WTC11 (cell line): Measurements from ENCODE around the gene TRIM66. TPM values are rescaled to one million over a fixed set of nuclear protein-coding genes. Genes with fewer than 3 reads are reported as not detected.

Experiments
- ATAC-seq: fragments of 200-7000 bp; cut with Tn5 transposase; 2 replicates; pipeline ENCODE4 v1.10.0; 2021; ENCODE audit warnings: mild to moderate bottlenecking, moderate library complexity
- CTCF ChIA-PET: fragments of 300-600 bp; sonication (Branson Sonifier 250); formaldehyde crosslinking; loops from one replicate; lab custom pipeline; 2021; ENCODE audit warnings: antibody characterized with exemption; lab: Charles Lee
- POLR2A ChIA-PET: fragments of 350-600 bp; sonication (Branson Sonifier 250); formaldehyde crosslinking; loops from one replicate; lab custom pipeline; 2021; ENCODE audit warnings: antibody characterized with exemption; lab: Charles Lee
- DNase-seq: peaks from one replicate; pipeline ENCODE4 v3.0.0; 2021; ENCODE audit warnings: low spot score
- H3K27ac Mint-ChIP-seq: 2 replicates; pipeline ENCODE4 v1.8.0; 2021; ENCODE audit warnings: mixed read lengths
- H3K27me3 Mint-ChIP-seq: 2 replicates; pipeline ENCODE4 v1.8.0; 2021; ENCODE audit warnings: low read depth, mild to moderate bottlenecking, moderate library complexity, mixed read lengths
- H3K36me3 Mint-ChIP-seq: 2 replicates; pipeline ENCODE4 v1.8.0; 2021; ENCODE audit warnings: mixed read lengths
- H3K4me1 Mint-ChIP-seq: 2 replicates; pipeline ENCODE4 v1.8.0; 2022; ENCODE audit warnings: mixed read lengths
- H3K4me3 Mint-ChIP-seq: 2 replicates; pipeline ENCODE4 v1.8.0; 2021; ENCODE audit warnings: mild to moderate bottlenecking, moderate library complexity, mixed read lengths
- H3K9me3 Mint-ChIP-seq: 2 replicates; pipeline ENCODE4 v1.8.0; 2021; ENCODE audit warnings: mixed read lengths
- AR ChIP-seq: fragments of 250-450 bp; sonication (Bioruptor Pico); IDR thresholded peaks from 2 replicates; pipeline ENCODE4 v1.9.0; 2021; ENCODE audit warnings: mild to moderate bottlenecking
- CDX4 ChIP-seq: fragments of 250-450 bp; sonication (Bioruptor Pico); IDR thresholded peaks from 2 replicates; pipeline ENCODE4 v1.9.0; 2021; ENCODE audit warnings: moderate library complexity, mild to moderate bottlenecking, inconsistent platforms, borderline replicate concordance
- CTCF ChIP-seq: fragments of 200-600 bp; IDR thresholded peaks from 2 replicates; pipeline ENCODE4 v1.8.0; 2022; ENCODE audit warnings: antibody characterized with exemption
- ELF4 ChIP-seq: sonication (generic); formaldehyde crosslinking; IDR thresholded peaks from 2 replicates; pipeline ENCODE4 v1.8.1; 2022; ENCODE audit warnings: low read depth, mild to moderate bottlenecking, moderate library complexity, missing genetic modification reagents
- ESRRA ChIP-seq: sonication (generic); formaldehyde crosslinking; IDR thresholded peaks from 2 replicates; pipeline ENCODE4 v1.8.1; 2022; ENCODE audit warnings: mild to moderate bottlenecking, missing genetic modification reagents, borderline replicate concordance
- FOXP1 ChIP-seq: sonication (generic); formaldehyde crosslinking; IDR thresholded peaks from 2 replicates; pipeline ENCODE4 v1.8.0; 2022; ENCODE audit warnings: missing genetic modification reagents, mild to moderate bottlenecking, moderate library complexity, borderline replicate concordance
- IRF1 ChIP-seq: sonication (generic); formaldehyde crosslinking; IDR thresholded peaks from 2 replicates; pipeline ENCODE4 v1.8.0; 2023; ENCODE audit warnings: missing genetic modification reagents
- KAT7 ChIP-seq: sonication (generic); formaldehyde crosslinking; IDR thresholded peaks from 2 replicates; pipeline ENCODE4 v1.8.1; 2023; ENCODE audit warnings: missing genetic modification reagents, mild to moderate bottlenecking, borderline replicate concordance
- SOX15 ChIP-seq: fragments of 250-450 bp; sonication (Bioruptor Pico); IDR thresholded peaks from 2 replicates; pipeline ENCODE4 v1.9.0; 2021; ENCODE audit warnings: mild to moderate bottlenecking
- ZMAT4 ChIP-seq: fragments of 250-450 bp; sonication (Bioruptor Pico); IDR thresholded peaks from 2 replicates; pipeline ENCODE4 v1.9.0; 2021; ENCODE audit warnings: mild to moderate bottlenecking
- ZNF138 ChIP-seq: sonication (generic); formaldehyde crosslinking; conservative IDR thresholded peaks from 2 replicates; pipeline ENCODE4 v1.8.1; 2022; ENCODE audit warnings: mild to moderate bottlenecking, moderate library complexity, missing genetic modification reagents
- ZNF232 ChIP-seq: sonication (generic); formaldehyde crosslinking; IDR thresholded peaks from 2 replicates; pipeline ENCODE4 v1.8.0; 2022; ENCODE audit warnings: mild to moderate bottlenecking, missing genetic modification reagents
- ZNF263 ChIP-seq: sonication (generic); formaldehyde crosslinking; IDR thresholded peaks from 2 replicates; pipeline ENCODE4 v1.8.1; 2022; ENCODE audit warnings: low read depth, mild to moderate bottlenecking, moderate library complexity, missing genetic modification reagents
- ZNF281 ChIP-seq: sonication (generic); formaldehyde crosslinking; IDR thresholded peaks from 2 replicates; pipeline ENCODE4 v1.8.0; 2023; ENCODE audit warnings: mild to moderate bottlenecking, missing genetic modification reagents
- ZNF396 ChIP-seq: fragments of 250-450 bp; sonication (Bioruptor Pico); IDR thresholded peaks from 2 replicates; pipeline ENCODE4 v1.8.0; 2021; ENCODE audit warnings: mild to moderate bottlenecking, moderate library complexity, borderline replicate concordance
- total RNA-seq: library from RNA; stranded (reverse); gene quantifications from 3 replicates; pipeline ENCODE4 v1.2.3, GENCODE V29; 2021

The TRIM66 gene
- total RNA-seq, 1 experiment from 2014 or later: 5.6 TPM

GRCh38 chr11:8705146-8705545 is 22.7 kb upstream of the TRIM66 start (continued):
- TF ChIP-seq ZNF232 (no peak), KAT7 (no peak), ZNF396 (CRISPR knock-in tag) (no peak), ZMAT4 (no peak), IRF1 (no peak), FOXP1 (CRISPR knock-in tag) (no peak), ZNF281 (no peak), CDX4 (CRISPR knock-in tag) (no peak), ESRRA (CRISPR knock-in tag) (no peak), SOX15 (no peak), AR (no peak)

GRCh38 chr11:8704136-8704535 is 21.7 kb upstream of the TRIM66 start:
- H3K36me3 Mint-ChIP-seq: peaks cover 9% of the 10 kb centered on the region
- H3K9me3 Mint-ChIP-seq: no peaks in the 10 kb centered on the region
- TF ChIP-seq CTCF: no peak
- ChIA-PET CTCF (interaction anchor here (1.1 kb wide), 1 partner anchor 256 kb away, joined by 4 read pairs; no protein-coding TSS in a partner anchor), POLR2A (no interaction called here)
- peaks cover 49% of the 10 kb centered on the region for H3K4me1 Mint-ChIP-seq
- ATAC-seq (no peak), DNase-seq (no peak)
- no peak overlapping the region for H3K4me3 Mint-ChIP-seq
- H3K27ac Mint-ChIP-seq: peak overlapping the region; percentile 76
- no peaks in the 10 kb centered on the region for H3K27me3 Mint-ChIP-seq

- Mint-ChIP-seq H3K9me3 (no peaks in the 10 kb centered on the region), H3K4me1 (peaks cover 53% of the 10 kb centered on the region), H3K27ac (peak overlapping the region; percentile 92), H3K36me3 (peaks cover 11% of the 10 kb centered on the region), H3K4me3 (no peak overlapping the region), H3K27me3 (no peaks in the 10 kb centered on the region)
- POLR2A ChIA-PET: interaction anchor here (1.2 kb wide), 1 partner anchor 14 kb away, joined by 3 read pairs; no protein-coding TSS in a partner anchor
- no peak for ATAC-seq
- TF ChIP-seq ZNF138 (CRISPR knock-in tag): no peak
- TF ChIP-seq ELF4: no peak
- no peak for TF ChIP-seq ZNF263
- TF ChIP-seq ZNF281: no peak
- CTCF ChIA-PET: interaction anchor here (1.8 kb wide), 1 partner anchor 14 kb away, joined by 5 read pairs; no protein-coding TSS in a partner anchor
- no peak for DNase-seq
These were observed 20.1 kb upstream of the TRIM66 start for GRCh38 chr11:8702598-8702915.
